IMR-90 (cell line): ENCODE measurements around the gene FAM124A. TPM values are rescaled to one million over a fixed set of nuclear protein-coding genes. Genes with fewer than 3 reads are reported as not detected.
A peak's percentile ranks its signal among the peaks of the same experiment; 100 is the strongest.

Source experiments
- ATAC-seq: fragments of 200-7000 bp; cut with Tn5 transposase; 2 replicates; pipeline ENCODE4 v1.9.1; 2020; ENCODE audit warnings: low read depth, mild to moderate bottlenecking, moderate library complexity
- BruUV-seq: library from RNA; stranded (reverse); fragments of 400-500 nt; replicated peaks from 2 replicates; lab custom pipeline; 2021; lab: Mats Ljungman, UMichigan
- CTCF ChIA-PET: fragments of 300-600 bp; formaldehyde crosslinking; extraction: SDS; loops from one replicate; lab custom pipeline; 2021; ENCODE audit warnings: antibody characterized with exemption; lab: Yijun Ruan, JAX
- POLR2A ChIA-PET: fragments of 300-600 bp; sonication (Branson Sonifier 250); formaldehyde crosslinking; loops from one replicate; lab custom pipeline; 2022; ENCODE audit warnings: antibody characterized with exemption; ENCODE audit not compliant: unreplicated experiment; lab: Charles Lee
- DNase-seq: peaks from one replicate; pipeline ENCODE4 v3.0.0; 2013
- H2AFZ ChIP-seq: replicated peaks from 2 replicates; pipeline ENCODE3; 2013; ENCODE audit warnings: low read length, mild to moderate bottlenecking; ENCODE audit not compliant: poor library complexity
- H2AK5ac ChIP-seq: 2 replicates; pipeline ENCODE4 v1.6.1; 2013; ENCODE audit warnings: low read depth, low read length, inconsistent platforms
- H2AK9ac ChIP-seq: replicated peaks from 2 replicates; pipeline ENCODE3; 2013; ENCODE audit warnings: mild to moderate bottlenecking, low read depth, low read length, moderate library complexity; ENCODE audit not compliant: poor library complexity
- H2BK120ac ChIP-seq: 2 replicates; pipeline ENCODE4 v1.6.1; 2013; ENCODE audit warnings: low read depth, low read length, inconsistent platforms
- H2BK15ac ChIP-seq: 3 replicates; pipeline ENCODE4 v1.6.1; 2013; ENCODE audit warnings: low read depth, low read length, inconsistent platforms
- H2BK20ac ChIP-seq: 2 replicates; pipeline ENCODE4 v1.6.1; 2013; ENCODE audit warnings: low read depth, mild to moderate bottlenecking, inconsistent platforms, low read length, moderate library complexity
- H2BK5ac ChIP-seq: 2 replicates; pipeline ENCODE4 v1.6.1; 2013; ENCODE audit warnings: mild to moderate bottlenecking, low read depth, low read length, inconsistent platforms; ENCODE audit not compliant: poor library complexity, severe bottlenecking
- H3K14ac ChIP-seq: replicated peaks from 2 replicates; pipeline ENCODE4 v1.6.1; 2013; ENCODE audit warnings: low read depth, low read length, inconsistent platforms
- H3K18ac ChIP-seq: 2 replicates; pipeline ENCODE4 v1.6.1; 2013; ENCODE audit warnings: low read depth, low read length, control low read depth
- H3K23ac ChIP-seq: 2 replicates; pipeline ENCODE4 v1.6.1; 2013; ENCODE audit warnings: low read depth, low read length, inconsistent platforms
- H3K27ac ChIP-seq: 2 replicates; pipeline ENCODE4 v1.5.1; 2013; ENCODE audit warnings: mild to moderate bottlenecking, control low read depth, low read length; ENCODE audit not compliant: insufficient read depth
- H3K27me3 ChIP-seq: 2 replicates; pipeline ENCODE4 v1.6.1; 2013; ENCODE audit warnings: low read length; ENCODE audit not compliant: control insufficient read depth, insufficient read depth
- H3K36me3 ChIP-seq: 2 replicates; pipeline ENCODE4 v1.6.1; 2013; ENCODE audit warnings: low read length, mixed read lengths; ENCODE audit not compliant: control insufficient read depth, insufficient read depth
- H3K4ac ChIP-seq: 2 replicates; pipeline ENCODE4 v1.6.1; 2013; ENCODE audit warnings: low read depth, low read length, inconsistent platforms
- H3K4me1 ChIP-seq: 2 replicates; pipeline ENCODE4 v1.6.1; 2013; ENCODE audit warnings: low read length, mixed read lengths; ENCODE audit not compliant: control insufficient read depth, insufficient read depth
- H3K4me2 ChIP-seq: 2 replicates; pipeline ENCODE4 v1.6.1; 2013; ENCODE audit warnings: low read depth, mild to moderate bottlenecking, control low read depth, low read length, moderate library complexity
- H3K4me3 ChIP-seq: 2 replicates; pipeline ENCODE4 v1.5.1; 2013; ENCODE audit warnings: low read depth, mild to moderate bottlenecking, control low read depth, low read length, moderate library complexity; ENCODE audit not compliant: insufficient read depth
- H3K56ac ChIP-seq: 2 replicates; pipeline ENCODE4 v1.6.1; 2013; ENCODE audit warnings: low read length, inconsistent platforms; ENCODE audit not compliant: insufficient read depth; ENCODE audit errors: extremely low read depth
- H3K79me1 ChIP-seq, 2 experiments: 2 replicates each; pipeline ENCODE4 v1.6.1; 2013; ENCODE audit warnings: low read length in 2 of 2, inconsistent platforms in 1 of 2, low read depth in 1 of 2
- H3K9ac ChIP-seq: 2 replicates; pipeline ENCODE4 v1.6.1; 2013; ENCODE audit warnings: low read depth, low read length, control low read depth
- H3K9me1 ChIP-seq: 2 replicates; pipeline ENCODE4 v1.6.1; 2013; ENCODE audit warnings: low read length, inconsistent platforms; ENCODE audit not compliant: insufficient read depth
- H3K9me3 ChIP-seq: 2 replicates; pipeline ENCODE4 v1.6.1; 2013; ENCODE audit warnings: low read length; ENCODE audit not compliant: control insufficient read depth, insufficient read depth
- H4K20me1 ChIP-seq: 2 replicates; pipeline ENCODE4 v1.6.1; 2013; ENCODE audit warnings: low read length, inconsistent platforms; ENCODE audit not compliant: insufficient read depth
- H4K5ac ChIP-seq: 2 replicates; pipeline ENCODE4 v1.6.1; 2013; ENCODE audit warnings: mild to moderate bottlenecking, low read depth, low read length, control low read depth
- H4K8ac ChIP-seq, 2 experiments: 2 replicates each; pipeline ENCODE4 v1.6.1; 2013; ENCODE audit warnings: low read depth in 2 of 2, low read length in 2 of 2, control low read depth in 1 of 2, inconsistent platforms in 1 of 2
- H4K91ac ChIP-seq: 2 replicates; pipeline ENCODE4 v1.6.1; 2013; ENCODE audit warnings: low read depth, low read length, inconsistent platforms; ENCODE audit not compliant: insufficient read depth
- BHLHE40 ChIP-seq: fragments of 150-350 bp; IDR thresholded peaks from 2 replicates; pipeline ENCODE4 v1.6.1; 2016; ENCODE audit warnings: mild to moderate bottlenecking, low read depth, low read length
- CEBPB ChIP-seq: IDR thresholded peaks from 2 replicates; pipeline ENCODE4 v1.6.1; 2012; ENCODE audit warnings: low read depth, low read length, improper control_type of control experiment
- CHD1 ChIP-seq: IDR thresholded peaks from 2 replicates; pipeline ENCODE4 v1.6.1; 2012; ENCODE audit warnings: low read depth, low read length, improper control_type of control experiment
- CTCF ChIP-seq: conservative IDR thresholded peaks from 2 replicates; pipeline ENCODE4 v1.5.1; 2012; ENCODE audit warnings: mild to moderate bottlenecking, low read depth, low read length, improper control_type of control experiment
- MAFK ChIP-seq: IDR thresholded peaks from 2 replicates; pipeline ENCODE4 v1.6.1; 2012; ENCODE audit warnings: low read depth, low read length, improper control_type of control experiment
- MAZ ChIP-seq: IDR thresholded peaks from 2 replicates; pipeline ENCODE4 v1.6.1; 2012; ENCODE audit warnings: low read depth, mild to moderate bottlenecking, low read length, improper control_type of control experiment, moderate library complexity, borderline replicate concordance
- MXI1 ChIP-seq: IDR thresholded peaks from 2 replicates; pipeline ENCODE4 v1.6.1; 2012; ENCODE audit warnings: low read depth, mild to moderate bottlenecking, low read length, moderate library complexity, borderline replicate concordance
- NFE2L2 ChIP-seq: fragments of 150-350 bp; IDR thresholded peaks from 2 replicates; pipeline ENCODE4 v1.6.1; 2016; ENCODE audit warnings: low read depth, mild to moderate bottlenecking, low read length
- POLR2A ChIP-seq: IDR thresholded peaks from 2 replicates; pipeline ENCODE4 v1.6.1; 2012; ENCODE audit warnings: mild to moderate bottlenecking, low read depth, low read length
- RAD21 ChIP-seq: IDR thresholded peaks from 2 replicates; pipeline ENCODE4 v1.6.1; 2012; ENCODE audit warnings: low read length, improper control_type of control experiment
- RCOR1 ChIP-seq: IDR thresholded peaks from 2 replicates; pipeline ENCODE4 v1.6.1; 2012; ENCODE audit warnings: mild to moderate bottlenecking, low read length, improper control_type of control experiment; ENCODE audit not compliant: insufficient replicate concordance
- RFX5 ChIP-seq: IDR thresholded peaks from 2 replicates; pipeline ENCODE4 v1.8.0; 2012; ENCODE audit warnings: low read depth, mild to moderate bottlenecking, low read length, moderate library complexity
- SMC3 ChIP-seq: fragments of 150-350 bp; IDR thresholded peaks from 2 replicates; pipeline ENCODE4 v1.6.1; 2016; ENCODE audit warnings: low read depth, mild to moderate bottlenecking, antibody characterized with exemption, low read length, moderate library complexity
- USF2 ChIP-seq: fragments of 150-350 bp; IDR thresholded peaks from 2 replicates; pipeline ENCODE4 v1.6.1; 2017; ENCODE audit warnings: mild to moderate bottlenecking, antibody characterized with exemption, low read length, low read depth
- WGBS, 2 experiments: methylation state at CpG; one replicate each; pipeline versions ENCODE4 v1.1.5 to v1.1.7; 2013; ENCODE audit warnings: missing lambda C conversion rate in 2 of 2; ENCODE audit not compliant: insufficient read length in 1 of 2; ENCODE audit errors: extremely low coverage in 2 of 2; 5-methylcytosine and 5-hydroxymethylcytosine counted together
- dilution Hi-C: fragments of 300-500 bp; cut with HindIII; formaldehyde crosslinking; loops from one replicate; pipeline ENCODE4 v1.14.3; 2018; ENCODE audit warnings: low sequenced_read_pairs; ENCODE audit not compliant: unreplicated experiment
- in situ Hi-C: fragments of 300-500 bp; cut with MboI; formaldehyde crosslinking; loops from 3 replicates; pipeline ENCODE4 v1.14.3; 2019; ENCODE audit warnings: low sequenced_read_pairs, inconsistent platforms, mixed read lengths
- intact Hi-C: fragments of 100-400 bp; cut with micrococcal nuclease; formaldehyde crosslinking; loops from 2 replicates; pipeline ENCODE4 v1.10.0; 2022
- polyA plus RNA-seq, 3 experiments: library from polyadenylated mRNA; depleted of rRNA; stranded (reverse); fragments of >200 nt; gene quantifications; 2 replicates each; pipeline ENCODE4 v1.2.3, GENCODE V29; 2012; ENCODE audit warnings: low replicate concordance in 1 of 3
- total RNA-seq: library from RNA; depleted of rRNA; stranded (reverse); fragments of >200 nt; gene quantifications from 2 replicates; pipeline ENCODE4 v1.2.3, GENCODE V29; 2012
- TF ChIP-seq, protein P1 (sequence below): fragments of 150-350 bp; IDR thresholded peaks from 2 replicates; pipeline ENCODE4 v1.6.1; 2016; ENCODE audit warnings: low read depth, mild to moderate bottlenecking, low read length, moderate library complexity, borderline replicate concordance

The FAM124A gene
- total and polyA plus RNA-seq, 2 of the 4 experiments (the other 2 are of a cell fraction): 0.03 TPM; not detected in 1

- dilution Hi-C loops (no loop called here), in situ Hi-C loops (no loop called here), intact Hi-C loops (no loop called here)
- no peak overlapping the region for H3K27ac ChIP-seq
- H3K23ac ChIP-seq: no peak overlapping the region
- H3K27me3 ChIP-seq: peaks cover 2% of the 10 kb centered on the region
- no peak overlapping the region for H3K56ac ChIP-seq
- WGBS, 2 experiments: no CpG with 5 or more reads among the region's 7 CpGs
- POLR2A ChIA-PET: no interaction called here
- no peak overlapping the region for H2BK20ac ChIP-seq
- 0 out of 2 replicates have a peak overlapping the region, but pooled peaks have one; percentile 21 for H4K91ac ChIP-seq
- H2BK5ac ChIP-seq: no peak overlapping the region
- peaks cover 4% of the 10 kb centered on the region; the same call in 1 of the 2 replicates for H3K9me1 ChIP-seq
- no peak overlapping the region; the same call in 1 of the 2 replicates for H3K18ac ChIP-seq
- no peak overlapping the region for H2BK15ac ChIP-seq
- ATAC-seq (no peak), DNase-seq (no peak)
- H3K4me1 ChIP-seq: peaks cover 9% of the 10 kb centered on the region; the same call in 1 of the 2 replicates
- no peak overlapping the region; the same call in 1 of the 2 replicates for H2BK120ac ChIP-seq
- H4K5ac ChIP-seq: no peak overlapping the region
- H2AK9ac ChIP-seq: no peak overlapping the region
- H4K8ac ChIP-seq: no peak overlapping the region
- no peaks in the 10 kb centered on the region for H3K79me1 ChIP-seq
- no peaks in the 10 kb centered on the region for H3K36me3 ChIP-seq
- no peak overlapping the region for H3K4me3 ChIP-seq
- H3K9me3 ChIP-seq: no peaks in the 10 kb centered on the region
- BruUV-seq: no TSS peak
- H3K9ac ChIP-seq: no peak overlapping the region
- CTCF ChIA-PET: interaction anchor here (0.6 to 2.1 kb wide), 2 partner anchors 15 to 122 kb away, joined by 4 to 7 read pairs; no protein-coding TSS in a partner anchor
- no peak overlapping the region for H3K14ac ChIP-seq
- H2AK5ac ChIP-seq: no peak overlapping the region
- H3K4me2 ChIP-seq: no peak overlapping the region
- H3K4ac ChIP-seq: no peak overlapping the region
- no peak overlapping the region for H2AFZ ChIP-seq
- no peaks in the 10 kb centered on the region for H4K20me1 ChIP-seq
- TF ChIP-seq, protein P1, sequence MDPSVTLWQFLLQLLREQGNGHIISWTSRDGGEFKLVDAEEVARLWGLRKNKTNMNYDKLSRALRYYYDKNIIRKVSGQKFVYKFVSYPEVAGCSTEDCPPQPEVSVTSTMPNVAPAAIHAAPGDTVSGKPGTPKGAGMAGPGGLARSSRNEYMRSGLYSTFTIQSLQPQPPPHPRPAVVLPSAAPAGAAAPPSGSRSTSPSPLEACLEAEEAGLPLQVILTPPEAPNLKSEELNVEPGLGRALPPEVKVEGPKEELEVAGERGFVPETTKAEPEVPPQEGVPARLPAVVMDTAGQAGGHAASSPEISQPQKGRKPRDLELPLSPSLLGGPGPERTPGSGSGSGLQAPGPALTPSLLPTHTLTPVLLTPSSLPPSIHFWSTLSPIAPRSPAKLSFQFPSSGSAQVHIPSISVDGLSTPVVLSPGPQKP: no peak
- no peak for TF ChIP-seq MXI1
- no peak for TF ChIP-seq RCOR1
- TF ChIP-seq RFX5: no peak
- no peak for TF ChIP-seq MAFK
- TF ChIP-seq MAZ: no peak
- no peak for TF ChIP-seq CHD1
- TF ChIP-seq CTCF: no peak
- TF ChIP-seq CEBPB: no peak
- TF ChIP-seq BHLHE40: no peak
- no peak for TF ChIP-seq POLR2A
- TF ChIP-seq SMC3: no peak
- TF ChIP-seq USF2: no peak
- TF ChIP-seq NFE2L2: no peak
- no peak for TF ChIP-seq RAD21
These were observed 48.6 kb downstream of the FAM124A start for GRCh38 chr13:51270623-51271415.
